GM12878 (cell line): ENCODE measurements around the gene GMDS. TPM values are rescaled to one million over a fixed set of nuclear protein-coding genes. Genes with fewer than 3 reads are reported as not detected.

Experiments used
- ATAC-seq: fragments of 200-7000 bp; cut with Tn5 transposase; 3 replicates; pipeline ENCODE4 v1.9.1; 2020; ENCODE audit warnings: mild to moderate bottlenecking, moderate library complexity
- BruUV-seq: library from RNA; stranded (reverse); fragments of 400-500 nt; replicated peaks from 2 replicates; lab custom pipeline; 2021; lab: Mats Ljungman, UMichigan
- CTCF ChIA-PET: fragments of 300-600 bp; sonication (Branson Sonifier 250); formaldehyde crosslinking; extraction: SDS; loops from one replicate; lab custom pipeline; 2021; ENCODE audit warnings: inconsistent platforms; lab: Yijun Ruan, JAX
- POLR2A ChIA-PET: fragments of 350-600 bp; formaldehyde crosslinking; extraction: SDS; loops from one replicate; lab custom pipeline; 2021; ENCODE audit warnings: inconsistent platforms; lab: Charles Lee
- RAD21 ChIA-PET: fragments of 300-600 bp; sonication (Branson Sonifier 250); formaldehyde crosslinking; loops from one replicate; lab custom pipeline; 2023; ENCODE audit warnings: antibody characterized with exemption; ENCODE audit not compliant: unreplicated experiment; lab: Charles Lee
- SMC1A ChIA-PET: fragments of 300-600 bp; sonication (Branson Sonifier 250); formaldehyde crosslinking; loops from one replicate; lab custom pipeline; 2023; ENCODE audit not compliant: unreplicated experiment, uncharacterized antibody; lab: Charles Lee
- DNase-seq: peaks from one replicate; pipeline ENCODE4 v3.0.0-alpha.2; 2011; ENCODE audit warnings: low read depth, low spot score
- FAIRE-seq: peaks from 3 replicates; lab custom pipeline; 2011; peaks lifted over from hg19 to GRCh38; lab: Jason Lieb, UNC
- H2AFZ ChIP-seq: 2 replicates; pipeline ENCODE4 v1.6.0; 2011; ENCODE audit warnings: low read depth, low read length, control low read depth; ENCODE audit not compliant: control insufficient read depth
- H3K27ac ChIP-seq: 2 replicates; pipeline ENCODE4 v1.5.1; 2011; ENCODE audit warnings: control low read depth; ENCODE audit not compliant: control insufficient read depth, insufficient read depth
- H3K27me3 ChIP-seq, 2 experiments: replicated peaks in 1 of 2; 2 replicates each; pipeline versions ENCODE4 v1.6.0 to v1.6.1; 2011; ENCODE audit warnings: low read length in 1 of 2; ENCODE audit not compliant: control insufficient read depth in 2 of 2, insufficient read depth in 2 of 2
- H3K36me3 ChIP-seq, 2 experiments: 2 replicates each; pipeline ENCODE4 v1.5.1; 2011; ENCODE audit warnings: low read length in 1 of 2; ENCODE audit not compliant: control insufficient read depth in 2 of 2, insufficient read depth in 2 of 2
- H3K4me1 ChIP-seq: 2 replicates; pipeline ENCODE4 v1.6.1; 2011; ENCODE audit warnings: mild to moderate bottlenecking, low read length, moderate library complexity, mixed read lengths; ENCODE audit not compliant: control insufficient read depth, insufficient read depth
- H3K4me2 ChIP-seq: 2 replicates; pipeline ENCODE4 v1.6.0; 2011; ENCODE audit warnings: control low read depth; ENCODE audit not compliant: control insufficient read depth, insufficient read depth
- H3K4me3 ChIP-seq: fragments of 200-600 bp; sonication (generic); 2 replicates; pipeline ENCODE4 v1.5.1; 2016
- H3K79me2 ChIP-seq: 2 replicates; pipeline ENCODE4 v1.6.0; 2011; ENCODE audit warnings: low read length; ENCODE audit not compliant: control insufficient read depth, insufficient read depth
- H3K9ac ChIP-seq: 2 replicates; pipeline ENCODE4 v1.8.0; 2011; ENCODE audit warnings: low read length, control low read depth, mixed read lengths; ENCODE audit not compliant: control insufficient read depth, insufficient read depth
- H3K9me3 ChIP-seq: replicated peaks from 3 replicates; pipeline ENCODE4 v1.5.1; 2011; ENCODE audit warnings: mild to moderate bottlenecking, low read length; ENCODE audit not compliant: control insufficient read depth, insufficient read depth
- H4K20me1 ChIP-seq: 2 replicates; pipeline ENCODE4 v1.6.0; 2011; ENCODE audit not compliant: control insufficient read depth, insufficient read depth
- CBFB ChIP-seq: IDR thresholded peaks from 2 replicates; pipeline ENCODE4 v1.6.1; 2016; ENCODE audit warnings: antibody characterized with exemption, low read depth
- CHD2 ChIP-seq: IDR thresholded peaks from 2 replicates; pipeline ENCODE4 v1.6.1; 2011; ENCODE audit warnings: low read depth, low read length, improper control_type of control experiment, borderline replicate concordance
- HCFC1 ChIP-seq: fragments of 150-350 bp; IDR thresholded peaks from 2 replicates; pipeline ENCODE4 v1.6.1; 2014; ENCODE audit warnings: low read length
- JUNB ChIP-seq: IDR thresholded peaks from 2 replicates; pipeline ENCODE4 v1.6.1; 2016; ENCODE audit warnings: antibody characterized with exemption, mild to moderate bottlenecking
- PAX8 ChIP-seq: fragments of 450-650 bp; IDR thresholded peaks from 2 replicates; pipeline ENCODE4 v1.6.1; 2017; ENCODE audit warnings: mild to moderate bottlenecking, moderate library complexity
- PRDM15 ChIP-seq: fragments of 450-650 bp; formaldehyde crosslinking; IDR thresholded peaks from 2 replicates; pipeline ENCODE4 v1.4.0; 2020; ENCODE audit warnings: mild to moderate bottlenecking, moderate library complexity
- SP1 ChIP-seq: IDR thresholded peaks from one replicate; pipeline ENCODE4 v1.6.1; 2011; ENCODE audit warnings: low read depth, low read length
- SREBF1 ChIP-seq: IDR thresholded peaks from 2 replicates; pipeline ENCODE4 v1.6.1; 2012; ENCODE audit warnings: mild to moderate bottlenecking, low read length
- STAT1 ChIP-seq: fragments of 450-650 bp; conservative IDR thresholded peaks from 2 replicates; pipeline ENCODE4 v1.6.1; 2014; ENCODE audit warnings: antibody characterized with exemption, mild to moderate bottlenecking
- ZNF217 ChIP-seq: fragments of 450-650 bp; IDR thresholded peaks from 2 replicates; pipeline ENCODE4 v1.6.1; 2017; ENCODE audit warnings: antibody characterized with exemption, mild to moderate bottlenecking
- ZNF384 ChIP-seq: IDR thresholded peaks from 2 replicates; pipeline ENCODE4 v1.6.1; 2012; ENCODE audit warnings: low read depth, mild to moderate bottlenecking, low read length, improper control_type of control experiment, borderline replicate concordance
- WGBS: methylation state at CpG from one replicate; pipeline ENCODE4 v1.1.6; 2016; ENCODE audit warnings: low lambda C conversion rate; ENCODE audit not compliant: insufficient replicate concordance, insufficient coverage; ENCODE audit errors: missing lambda C conversion rate; 5-methylcytosine and 5-hydroxymethylcytosine counted together
- in situ Hi-C: fragments of 300-500 bp; cut with MboI; formaldehyde crosslinking; loops from 9 replicates; pipeline ENCODE4 v1.14.3; 2018; ENCODE audit warnings: mixed read lengths
- intact Hi-C: fragments of 100-400 bp; cut with micrococcal nuclease; formaldehyde crosslinking; loops from one replicate; pipeline ENCODE4 v1.14.2; 2022; ENCODE audit not compliant: unreplicated experiment
- polyA plus RNA-seq, 11 experiments: library from polyadenylated mRNA; depleted of rRNA in 4 of 11; unstranded in 6 of 11; stranded (reverse) in 5 of 11; fragments of >200 nt; fragmentation: Nextera tagmentation in 4 of 11; fragmentation: Illumina TruSeq in 1 of 11; extraction: Ambion mirVana in 4 of 11; extraction: Trizol in 1 of 11; gene quantifications; 1 replicate in 1 of 11; 2 replicates in 10 of 11; pipeline versions ENCODE4 v1.2.1 to v1.2.3, GENCODE V29; 2011 to 2016; ENCODE audit warnings: inconsistent platforms in 2 of 11, missing spikeins in 2 of 11, low read depth in 1 of 11
- total RNA-seq, 4 experiments: library from RNA; depleted of rRNA in 3 of 4; stranded (reverse); fragments of >200 nt in 3 of 4; fragmentation: Illumina TruSeq in 1 of 4; extraction: Trizol in 1 of 4; gene quantifications; 2 replicates each; pipeline versions ENCODE4 v1.2.1 to v1.2.3, GENCODE V29; 2013 to 2021
- TF ChIP-seq, protein P1 (sequence below): IDR thresholded peaks from 2 replicates; pipeline ENCODE4 v1.6.1; 2011; ENCODE audit warnings: mild to moderate bottlenecking, low read depth, low read length, moderate library complexity; ENCODE audit not compliant: insufficient replicate concordance
- TF ChIP-seq, protein P2 (sequence below): IDR thresholded peaks from 2 replicates; pipeline ENCODE4 v1.6.1; 2011; ENCODE audit warnings: low read depth, mild to moderate bottlenecking, low read length, moderate library complexity, borderline replicate concordance; ENCODE audit errors: extremely low read depth

The GMDS gene
- total and polyA plus RNA-seq, 10 of the 15 experiments (the other 5 are each of a cell fraction or from before 2014, with no cell fraction given): 0.61 to 53.8 (median 29.3) TPM

- H3K36me3 ChIP-seq: no peaks in the 10 kb centered on the region
- TF ChIP-seq, protein P1, sequence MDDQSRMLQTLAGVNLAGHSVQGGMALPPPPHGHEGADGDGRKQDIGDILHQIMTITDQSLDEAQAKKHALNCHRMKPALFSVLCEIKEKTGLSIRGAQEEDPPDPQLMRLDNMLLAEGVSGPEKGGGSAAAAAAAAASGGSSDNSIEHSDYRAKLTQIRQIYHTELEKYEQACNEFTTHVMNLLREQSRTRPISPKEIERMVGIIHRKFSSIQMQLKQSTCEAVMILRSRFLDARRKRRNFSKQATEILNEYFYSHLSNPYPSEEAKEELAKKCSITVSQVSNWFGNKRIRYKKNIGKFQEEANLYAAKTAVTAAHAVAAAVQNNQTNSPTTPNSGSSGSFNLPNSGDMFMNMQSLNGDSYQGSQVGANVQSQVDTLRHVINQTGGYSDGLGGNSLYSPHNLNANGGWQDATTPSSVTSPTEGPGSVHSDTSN: no peak
- TF ChIP-seq ZNF217 (no peak), SREBF1 (no peak), HCFC1 (no peak), JUNB (no peak), STAT1 (no peak)
- no peak overlapping the region for H3K4me3 ChIP-seq
- no peaks in the 10 kb centered on the region for H4K20me1 ChIP-seq
- SMC1A ChIA-PET: no interaction called here
- POLR2A ChIA-PET: no interaction called here
- no peak overlapping the region for H2AFZ ChIP-seq
- no peak overlapping the region for H3K27ac ChIP-seq
- H3K9ac ChIP-seq: no peak overlapping the region
- CTCF ChIA-PET: no interaction called here
- no peaks in the 10 kb centered on the region for H3K79me2 ChIP-seq
- no peak overlapping the region for H3K4me2 ChIP-seq
- intact Hi-C loops: no loop called here
- BruUV-seq: no TSS peak
- FAIRE-seq: no peak
- no peaks in the 10 kb centered on the region for H3K27me3 ChIP-seq
- RAD21 ChIA-PET: no interaction called here
- no peak for ATAC-seq
- no peak for DNase-seq
- H3K4me1 ChIP-seq: no peaks in the 10 kb centered on the region
- in situ Hi-C loops: no loop called here
- no peaks in the 10 kb centered on the region; the same call in 2 of the 3 replicates for H3K9me3 ChIP-seq
Observed at GRCh38 chr6:2019051-2019450, 226.4 kb downstream of the GMDS start.

DNA sequence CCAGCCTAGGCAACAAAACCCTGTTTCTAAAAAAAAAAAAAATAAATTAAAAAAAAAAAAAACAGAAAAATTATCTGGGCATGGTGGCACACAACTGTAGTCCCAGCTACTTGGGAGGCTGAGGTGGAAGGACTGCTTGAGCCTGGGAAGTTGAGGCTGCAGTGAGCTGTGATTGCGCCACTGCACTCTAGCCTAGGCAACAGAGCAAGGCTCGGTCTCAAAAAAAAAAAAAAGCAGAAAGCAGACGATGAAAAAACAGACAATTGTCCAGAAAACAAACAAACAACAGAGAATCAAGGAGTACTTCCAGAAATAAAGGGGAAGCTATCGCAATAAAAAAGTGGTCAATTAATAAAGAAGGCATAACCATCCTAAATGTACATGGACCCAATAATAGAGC is 229.4 kb downstream of the GMDS start:
- H3K79me2 ChIP-seq: no peaks in the 10 kb centered on the region
- H3K4me1 ChIP-seq: no peaks in the 10 kb centered on the region
- no peaks in the 10 kb centered on the region for H3K36me3 ChIP-seq
- BruUV-seq: no TSS peak
- H3K9me3 ChIP-seq: no peaks in the 10 kb centered on the region; the same call in 2 of the 3 replicates
- 93% methylated on average over 4 of the region's 4 CpGs for WGBS
- no peak overlapping the region for H3K4me2 ChIP-seq
- ChIA-PET POLR2A (no interaction called here), RAD21 (no interaction called here), SMC1A (interaction anchor here (0.7 kb wide), 1 partner anchor 349 kb away, joined by 3 read pairs; no protein-coding TSS in a partner anchor), CTCF (interaction anchor here (1.1 kb wide), 1 partner anchor 12 kb away, joined by 3 read pairs; no protein-coding TSS in a partner anchor)
- intact Hi-C loops (no loop called here), in situ Hi-C loops (no loop called here)
- H3K27ac ChIP-seq: no peak overlapping the region
- H2AFZ ChIP-seq: no peak overlapping the region
- no peak for ATAC-seq
- FAIRE-seq: no peak
- no peaks in the 10 kb centered on the region for H3K27me3 ChIP-seq
- no peak for DNase-seq
- no peak overlapping the region for H3K4me3 ChIP-seq
- no peak overlapping the region for H3K9ac ChIP-seq
- H4K20me1 ChIP-seq: no peaks in the 10 kb centered on the region
- TF ChIP-seq ZNF384 (no peak), PAX8 (no peak), CBFB (no peak), CHD2 (no peak), SP1 (no peak), PRDM15 (CRISPR knock-in tag) (no peak)
- TF ChIP-seq, protein P2, sequence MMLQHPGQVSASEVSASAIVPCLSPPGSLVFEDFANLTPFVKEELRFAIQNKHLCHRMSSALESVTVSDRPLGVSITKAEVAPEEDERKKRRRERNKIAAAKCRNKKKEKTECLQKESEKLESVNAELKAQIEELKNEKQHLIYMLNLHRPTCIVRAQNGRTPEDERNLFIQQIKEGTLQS: no peak
